Mucosa of stomach (tissue), 1 donor: Measurements from ENCODE around the gene SETD2.
"Not testable (repeated sequence)": the region's sequence is repeated elsewhere in the genome, so short reads cannot be mapped to it uniquely, and the experiment has no call there.

Source experiments
- H3K27me3 ChIP-seq: one replicate; pipeline ENCODE4 v1.7.0; 2013; ENCODE audit warnings: mild to moderate bottlenecking, low read length; ENCODE audit not compliant: control insufficient read depth, insufficient read depth
- H3K36me3 ChIP-seq: one replicate; pipeline ENCODE4 v1.7.0; 2013; ENCODE audit warnings: low read length; ENCODE audit not compliant: control insufficient read depth, insufficient read depth
- H3K4me1 ChIP-seq: one replicate; pipeline ENCODE4 v1.7.0; 2013; ENCODE audit warnings: mild to moderate bottlenecking, low read length; ENCODE audit not compliant: control insufficient read depth, insufficient read depth
- H3K4me3 ChIP-seq: one replicate; pipeline ENCODE4 v1.7.0; 2013; ENCODE audit warnings: low read length
- H3K9ac ChIP-seq: one replicate; pipeline ENCODE4 v1.7.0; 2013; ENCODE audit warnings: mild to moderate bottlenecking, low read length, moderate library complexity
- H3K9me3 ChIP-seq: one replicate; pipeline ENCODE4 v1.7.0; 2013; ENCODE audit warnings: mild to moderate bottlenecking, low read length, moderate library complexity; ENCODE audit not compliant: control insufficient read depth
- donor health status: Pancreatic carcinoma.

Gene SETD2

DNA sequence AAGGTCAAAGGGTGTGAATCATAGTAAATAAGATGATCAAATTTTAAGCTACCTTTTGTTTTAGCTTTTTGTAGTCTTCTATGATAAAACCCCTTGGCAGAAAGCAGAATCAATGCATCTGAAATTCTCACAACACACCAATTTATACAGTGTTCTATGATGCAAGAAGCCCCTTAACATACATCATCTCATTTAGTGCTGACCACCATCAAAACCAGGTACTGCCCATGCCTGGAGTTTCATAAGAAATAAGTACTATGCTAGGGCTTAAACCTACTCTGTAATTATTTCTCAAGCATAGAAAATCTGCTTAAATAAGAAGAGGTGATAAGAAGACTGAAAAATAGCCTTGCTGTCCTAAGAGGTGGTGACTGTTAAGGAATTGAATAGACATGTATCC is 116.8 kb downstream of the SETD2 start:
- no peak overlapping the region for H3K4me3 ChIP-seq
- H3K4me1 ChIP-seq = peaks cover 1% of the 10 kb centered on the region
- no peaks in the 10 kb centered on the region for H3K9me3 ChIP-seq
- H3K9ac ChIP-seq = no peak overlapping the region
- H3K27me3 ChIP-seq = no peaks in the 10 kb centered on the region
- H3K36me3 ChIP-seq = no peaks in the 10 kb centered on the region

DNA sequence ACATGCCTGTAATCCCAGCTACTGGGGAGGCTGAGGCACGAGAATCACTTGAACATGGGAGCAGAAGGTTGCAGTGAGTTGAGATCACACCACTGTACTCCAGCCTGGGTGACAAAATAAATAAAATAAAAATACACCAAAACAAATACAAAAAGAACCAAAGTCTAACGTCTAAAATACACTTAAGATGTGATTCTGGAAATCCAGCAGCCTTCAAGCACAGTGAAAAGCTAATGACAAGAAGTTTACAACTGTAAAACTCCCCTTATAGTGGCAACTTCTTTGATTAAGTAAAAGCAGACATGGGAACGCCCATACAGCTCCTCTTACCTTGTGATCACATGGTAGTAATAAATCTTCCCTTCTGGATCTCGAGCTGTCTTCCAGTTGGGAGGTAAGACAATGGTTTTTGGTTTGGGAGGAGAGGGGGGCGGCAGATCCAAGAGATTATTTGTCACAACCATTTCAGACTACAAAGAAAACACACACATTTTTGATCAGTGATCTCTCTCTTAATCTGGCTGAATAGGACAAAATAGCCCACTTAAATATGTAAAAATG is 121.6 kb downstream of the SETD2 start:
- no peaks in the 10 kb centered on the region for H3K4me1 ChIP-seq
- H3K4me3 ChIP-seq = no peak overlapping the region
- peaks cover 4% of the 10 kb centered on the region for H3K36me3 ChIP-seq

DNA sequence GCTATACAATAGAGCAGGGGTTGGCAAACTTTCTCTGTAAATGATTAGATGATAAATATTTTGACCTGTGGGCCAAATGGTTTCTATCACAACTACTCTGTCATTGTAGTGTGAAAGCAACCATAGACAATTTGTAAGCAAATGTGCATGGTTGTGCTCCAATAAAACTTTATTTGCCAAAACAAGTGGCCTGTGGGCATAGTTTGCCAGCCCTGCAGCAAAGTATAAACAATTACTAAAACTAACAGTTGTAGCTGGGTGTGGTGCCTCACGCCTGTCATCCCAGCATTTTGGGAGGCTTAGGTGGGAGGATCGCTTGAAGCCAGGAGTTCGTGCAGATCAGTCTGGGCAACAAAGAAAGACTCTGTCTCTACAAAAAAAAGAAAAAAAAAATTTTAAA is 122.8 kb downstream of the SETD2 start:
- H3K27me3 ChIP-seq = no peaks in the 10 kb centered on the region
- peaks cover 4% of the 10 kb centered on the region for H3K36me3 ChIP-seq
- no peak overlapping the region for H3K4me3 ChIP-seq
- peaks cover 5% of the 10 kb centered on the region for H3K4me1 ChIP-seq
- no peaks in the 10 kb centered on the region for H3K9me3 ChIP-seq
- no peak overlapping the region for H3K9ac ChIP-seq

More for the DNA sequence above, 121.6 kb downstream of the SETD2 start:
- H3K9ac ChIP-seq = no peak overlapping the region
- H3K9me3 ChIP-seq = no peaks in the 10 kb centered on the region
- H3K27me3 ChIP-seq = no peaks in the 10 kb centered on the region

DNA sequence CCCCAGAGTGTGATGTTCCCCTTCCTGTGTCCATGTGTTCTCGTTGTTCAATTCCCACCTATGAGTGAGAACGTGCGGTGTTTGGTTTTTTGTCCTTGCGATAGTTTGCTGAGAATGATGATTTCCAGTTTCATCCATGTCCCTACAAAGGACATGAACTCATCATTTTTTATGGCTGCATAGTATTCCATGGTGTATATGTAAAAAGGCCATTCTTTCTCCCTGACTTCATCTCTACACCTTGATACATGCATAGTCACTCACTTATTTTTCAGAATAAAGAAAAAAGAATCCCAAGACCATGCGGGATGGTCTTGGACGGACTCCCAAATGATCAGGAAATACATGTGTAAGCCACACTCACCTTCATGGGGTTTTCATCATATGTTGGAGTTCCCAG is 126.6 kb downstream of the SETD2 start:
- not testable (repeated sequence) for H3K27me3 ChIP-seq, H3K9ac ChIP-seq, H3K4me3 ChIP-seq, H3K9me3 ChIP-seq, H3K36me3 ChIP-seq
- H3K4me1 ChIP-seq = peaks cover 13% of the 10 kb centered on the region

DNA sequence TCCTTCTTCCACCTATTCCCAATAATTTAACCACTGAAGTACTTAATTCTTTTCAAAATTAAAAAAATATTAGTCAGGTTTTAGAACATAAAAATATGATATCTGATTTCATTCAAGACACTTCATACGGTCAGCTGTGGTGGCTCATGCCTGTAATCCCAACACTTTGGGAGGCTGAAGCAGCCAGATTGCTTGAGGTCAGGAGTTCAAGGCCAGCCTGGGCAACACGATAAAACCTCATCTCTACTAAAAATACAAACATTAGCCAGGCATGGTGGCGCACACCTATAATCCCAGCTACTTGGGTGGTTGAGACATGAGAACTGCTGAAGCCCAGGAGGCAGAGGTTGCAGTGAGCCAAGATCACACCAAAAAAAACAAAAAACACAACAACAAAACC is 127.8 kb downstream of the SETD2 start:
- no peaks in the 10 kb centered on the region for H3K27me3 ChIP-seq
- peaks cover 13% of the 10 kb centered on the region for H3K4me1 ChIP-seq
- no peak overlapping the region for H3K9ac ChIP-seq
- H3K4me3 ChIP-seq = no peak overlapping the region
- H3K9me3 ChIP-seq = no peaks in the 10 kb centered on the region
- H3K36me3 ChIP-seq = peaks cover 4% of the 10 kb centered on the region

DNA sequence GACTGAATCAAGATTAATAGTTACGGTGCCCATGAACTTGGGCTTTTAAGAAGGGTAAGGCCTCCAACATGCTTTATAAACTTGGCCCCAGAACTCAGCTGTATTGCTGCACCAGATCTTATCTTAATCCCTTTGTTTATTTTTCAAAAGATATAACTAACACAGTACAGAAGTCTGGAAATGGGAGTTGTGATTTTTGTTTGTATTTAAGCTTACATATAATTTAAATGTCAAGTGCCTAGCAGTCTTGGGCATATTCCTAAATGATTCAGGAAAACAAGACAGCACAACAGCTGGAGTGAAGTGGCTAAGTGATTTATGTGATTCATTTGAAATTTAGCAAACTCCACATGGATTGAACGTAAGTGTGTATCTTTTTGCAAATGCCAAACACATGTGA is 128.3 kb downstream of the SETD2 start:
- peaks cover 13% of the 10 kb centered on the region for H3K4me1 ChIP-seq
- H3K9me3 ChIP-seq = no peaks in the 10 kb centered on the region
- H3K4me3 ChIP-seq = no peak overlapping the region
- H3K9ac ChIP-seq = no peak overlapping the region
- H3K27me3 ChIP-seq = no peaks in the 10 kb centered on the region
- no peaks in the 10 kb centered on the region for H3K36me3 ChIP-seq

DNA sequence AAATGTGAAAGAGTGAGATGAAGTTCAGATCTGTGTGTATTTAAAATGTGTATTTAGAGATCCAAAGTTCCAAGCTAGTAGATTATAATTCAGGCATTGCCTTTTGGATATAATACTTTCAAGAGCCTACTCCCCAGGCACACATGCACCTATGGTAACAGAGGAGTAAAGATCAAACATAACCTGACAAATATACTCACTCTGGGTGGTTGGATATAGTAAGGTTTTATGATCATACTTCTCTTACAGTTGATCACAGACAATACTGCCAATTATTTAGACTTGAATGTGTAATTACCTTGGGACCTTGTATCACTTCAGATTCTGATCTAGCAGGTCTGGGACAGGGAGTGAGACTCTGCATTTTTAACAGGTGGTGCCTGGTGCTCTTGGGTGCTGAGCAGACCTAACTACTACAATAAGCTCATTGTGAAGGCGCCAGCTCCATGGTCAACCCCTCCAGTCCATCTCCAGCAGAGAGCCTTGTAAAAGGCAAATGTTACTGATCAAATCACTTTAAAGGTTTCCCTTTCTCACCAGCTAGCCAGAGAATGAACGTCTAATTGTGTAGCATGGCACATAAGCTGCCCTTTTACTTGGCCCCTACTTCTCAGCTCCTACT is 128.9 kb downstream of the SETD2 start:
- Histone ChIP-seq H3K4me3 (no peak overlapping the region), H3K36me3 (no peaks in the 10 kb centered on the region), H3K9me3 (no peaks in the 10 kb centered on the region), H3K27me3 (no peaks in the 10 kb centered on the region), H3K4me1 (peaks cover 13% of the 10 kb centered on the region), H3K9ac (no peak overlapping the region)

DNA sequence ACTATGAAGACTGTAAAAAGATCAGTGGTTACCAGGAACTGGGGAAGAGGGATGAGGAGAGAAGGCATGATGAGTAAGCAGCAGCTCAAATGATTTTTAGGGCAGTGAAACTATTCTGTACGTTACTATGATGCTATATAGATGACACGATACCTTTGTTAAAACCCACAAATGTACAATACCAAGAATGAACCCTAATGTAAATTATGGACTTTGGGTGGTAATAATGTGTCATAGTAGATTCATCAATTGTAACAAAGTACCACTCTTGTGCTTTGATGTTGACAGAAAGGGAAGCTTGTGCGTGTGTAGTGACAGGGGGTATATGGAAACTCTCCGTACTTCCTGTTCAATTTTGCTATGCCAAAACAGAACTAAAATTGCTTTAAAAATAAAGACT is 132.9 kb downstream of the SETD2 start:
- H3K36me3 ChIP-seq, H3K4me3 ChIP-seq, H3K9me3 ChIP-seq, H3K27me3 ChIP-seq, H3K4me1 ChIP-seq, H3K9ac ChIP-seq: not testable (repeated sequence)

DNA sequence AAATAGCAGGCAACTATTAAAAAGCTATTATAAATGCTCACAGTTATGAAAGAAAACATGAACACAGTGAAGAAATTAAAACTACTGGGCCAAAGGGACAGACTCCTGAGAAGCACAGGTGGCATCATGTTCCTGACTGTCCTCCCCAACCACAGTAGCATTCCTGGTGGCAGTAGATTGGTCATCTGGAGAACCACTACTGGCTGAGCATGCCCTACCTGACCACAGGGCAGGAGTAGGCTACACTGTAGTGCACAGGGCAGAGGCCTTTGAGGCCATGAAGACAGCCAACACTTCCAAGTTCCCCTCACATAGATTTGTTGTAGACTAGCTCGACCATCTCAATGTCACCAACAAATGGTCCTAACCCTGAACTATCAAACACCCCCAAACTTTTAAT is 135.2 kb downstream of the SETD2 start:
- Histone ChIP-seq H3K27me3 (no peaks in the 10 kb centered on the region), H3K4me3 (no peak overlapping the region), H3K36me3 (no peaks in the 10 kb centered on the region), H3K4me1 (no peaks in the 10 kb centered on the region), H3K9me3 (no peaks in the 10 kb centered on the region), H3K9ac (no peak overlapping the region)

DNA sequence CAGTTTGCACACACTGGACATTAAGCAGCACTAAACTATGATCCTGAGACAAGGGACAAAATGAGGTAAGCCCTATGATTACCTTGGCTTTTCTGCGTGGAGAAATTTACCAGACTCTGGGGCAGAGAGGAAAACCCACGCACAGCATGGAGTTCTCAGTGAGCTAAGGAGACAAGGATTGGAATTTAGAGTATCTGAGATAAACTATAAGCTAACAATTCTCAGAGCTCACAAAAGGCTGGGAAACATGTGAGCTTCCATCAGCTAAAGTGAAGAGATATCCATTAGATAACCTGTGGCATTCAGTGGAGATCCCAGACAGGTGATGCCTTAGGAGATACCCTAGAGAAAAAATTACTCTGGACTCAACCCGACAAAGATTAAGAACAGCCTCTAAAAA is 135.8 kb downstream of the SETD2 start:
- Histone ChIP-seq H3K4me1 (peaks cover 1% of the 10 kb centered on the region), H3K4me3 (no peak overlapping the region), H3K36me3 (no peaks in the 10 kb centered on the region), H3K9ac (no peak overlapping the region), H3K9me3 (no peaks in the 10 kb centered on the region), H3K27me3 (no peaks in the 10 kb centered on the region)

DNA sequence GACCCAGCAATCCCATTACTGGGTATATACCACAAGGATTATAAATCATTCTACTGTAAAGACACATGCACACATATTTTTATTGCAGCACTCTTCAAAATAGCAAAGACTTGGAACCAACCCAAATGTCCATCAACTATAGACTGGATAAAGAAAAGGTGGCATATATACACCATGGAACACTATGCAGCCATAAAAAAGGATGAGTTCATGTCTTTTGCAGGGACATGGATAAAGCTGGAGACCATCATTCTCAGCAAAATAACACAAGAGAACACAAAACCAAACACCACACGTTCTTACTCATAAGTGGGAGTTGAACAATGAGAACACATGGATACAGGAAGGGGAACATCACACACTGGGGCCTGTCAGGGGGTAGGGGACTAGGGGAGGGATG is 137.5 kb downstream of the SETD2 start:
- H3K4me3 ChIP-seq = not testable (repeated sequence)

DNA sequence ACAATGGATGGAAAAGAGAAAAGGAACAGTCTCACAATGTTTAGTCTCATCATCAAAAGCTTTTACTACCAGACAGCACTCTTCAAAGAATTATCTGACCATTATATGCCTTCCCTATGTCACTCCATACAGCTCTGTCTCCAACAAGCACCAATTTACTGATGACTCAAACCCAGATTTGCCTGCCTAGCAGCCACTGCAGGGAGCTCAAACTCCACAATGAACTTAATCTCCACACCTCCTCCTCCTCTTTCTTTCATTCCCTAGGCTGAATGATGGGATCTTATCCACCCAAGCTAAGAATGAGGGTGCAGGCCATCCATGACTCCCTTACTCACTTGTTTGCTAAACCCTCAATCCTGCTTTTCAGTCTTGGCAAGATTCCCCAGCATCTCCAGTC is 139.0 kb downstream of the SETD2 start:
- peaks cover 13% of the 10 kb centered on the region for H3K4me1 ChIP-seq
- no peaks in the 10 kb centered on the region for H3K36me3 ChIP-seq
- no peaks in the 10 kb centered on the region for H3K27me3 ChIP-seq
- H3K9me3 ChIP-seq = no peaks in the 10 kb centered on the region
- H3K4me3 ChIP-seq = no peak overlapping the region
- H3K9ac ChIP-seq = no peak overlapping the region

More for the DNA sequence above, 137.5 kb downstream of the SETD2 start:
- H3K4me1 ChIP-seq = peaks cover 13% of the 10 kb centered on the region
- not testable (repeated sequence) for H3K36me3 ChIP-seq, H3K9me3 ChIP-seq, H3K27me3 ChIP-seq, H3K9ac ChIP-seq

DNA sequence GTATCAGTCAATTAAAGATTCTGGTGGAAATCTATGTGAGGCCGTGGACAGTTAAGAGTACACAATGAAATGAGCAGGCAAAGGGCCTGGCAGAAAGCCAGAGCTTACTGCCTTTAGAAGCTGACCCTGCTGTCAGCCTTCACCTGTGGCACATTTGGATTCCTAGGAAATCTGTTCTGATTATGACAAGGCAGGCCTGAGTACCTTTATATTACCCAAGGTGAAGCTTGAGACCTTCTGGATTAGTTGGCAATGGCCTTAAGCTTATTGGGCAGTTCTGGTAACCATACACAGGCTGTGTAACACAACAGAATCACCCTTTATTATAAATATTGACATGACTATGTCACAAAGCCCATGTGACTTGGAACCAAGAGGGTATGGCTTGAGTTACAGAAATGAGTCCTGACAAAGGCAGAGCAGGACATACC is 141.3 kb downstream of the SETD2 start:
- H3K9ac ChIP-seq = no peak overlapping the region
- peaks cover 13% of the 10 kb centered on the region for H3K4me1 ChIP-seq
- no peaks in the 10 kb centered on the region for H3K9me3 ChIP-seq
- peaks cover 8% of the 10 kb centered on the region for H3K36me3 ChIP-seq
- H3K4me3 ChIP-seq = no peak overlapping the region
- H3K27me3 ChIP-seq = no peaks in the 10 kb centered on the region
